Measurements from ENCODE around the gene PAQR5.

The PAQR5 gene

GRCh38 chr15:69303337-69304181 is 4.8 kb downstream of the PAQR5 start:
- no peak for TF ChIP-seq POLR2A (IDR thresholded peaks at IDR 0.05; ENCODE audit: extremely low read depth, insufficient read length)
- peak; percentile 32 for TF ChIP-seq CTCF (IDR thresholded peaks at IDR 0.05; ENCODE audit: low read depth, low read length)
- H3K4me3 ChIP-seq (ENCODE audit: low read depth, low read length), result no peak overlapping the region
- peak; percentile 30 for DNase-seq (ENCODE audit: low read depth)

GRCh38 chr15:69304182-69304545 is 5.5 kb downstream of the PAQR5 start:
- no peak for TF ChIP-seq MAX (IDR thresholded peaks at IDR 0.05; ENCODE audit: low read depth, low read length)
- TF ChIP-seq CTCF (IDR thresholded peaks at IDR 0.05; ENCODE audit: low read depth, low read length), result no peak
- TF ChIP-seq MYC (IDR thresholded peaks at IDR 0.05; ENCODE audit: low read depth, low read length), result no peak
- no peak for TF ChIP-seq POLR2A (IDR thresholded peaks at IDR 0.05; ENCODE audit: extremely low read depth, insufficient read length)
- peak; percentile 72 for DNase-seq (ENCODE audit: low read depth)
- H3K4me3 ChIP-seq (ENCODE audit: low read depth, low read length), result no peak overlapping the region

- no peak for TF ChIP-seq POLR2A (IDR thresholded peaks at IDR 0.05; ENCODE audit: extremely low read depth, insufficient read length)
- peak; percentile 17; the same call in 1 of the 2 replicates for TF ChIP-seq MYC (IDR thresholded peaks at IDR 0.05; ENCODE audit: low read depth, low read length)
- TF ChIP-seq MAX (IDR thresholded peaks at IDR 0.05; ENCODE audit: low read depth, low read length), result no peak; the same call in 1 of the 2 replicates
- no peak for TF ChIP-seq CTCF (IDR thresholded peaks at IDR 0.05; ENCODE audit: low read depth, low read length)
- DNase-seq (ENCODE audit: low read depth), result peak; percentile 86
- H3K4me3 ChIP-seq (ENCODE audit: low read depth, low read length), result no peak overlapping the region
These were observed 6.7 kb downstream of the PAQR5 start for GRCh38 chr15:69305204-69305931.

- no peak for DNase-seq (ENCODE audit: low read depth)
- no peak for TF ChIP-seq MYC (IDR thresholded peaks at IDR 0.05; ENCODE audit: low read depth, low read length)
- TF ChIP-seq MAX (IDR thresholded peaks at IDR 0.05; ENCODE audit: low read depth, low read length), result no peak
- no peak for TF ChIP-seq POLR2A (IDR thresholded peaks at IDR 0.05; ENCODE audit: extremely low read depth, insufficient read length)
- TF ChIP-seq CTCF (IDR thresholded peaks at IDR 0.05; ENCODE audit: low read depth, low read length), result no peak
- H3K4me3 ChIP-seq (ENCODE audit: low read depth, low read length), result no peak overlapping the region
These were observed 7.3 kb downstream of the PAQR5 start for GRCh38 chr15:69305933-69306568.

GRCh38 chr15:69307939-69308338 is 9.2 kb downstream of the PAQR5 start:
- no peak for TF ChIP-seq POLR2A (IDR thresholded peaks at IDR 0.05; ENCODE audit: extremely low read depth, insufficient read length)
- TF ChIP-seq MAX (IDR thresholded peaks at IDR 0.05; ENCODE audit: low read depth, low read length), result no peak
- no peak for TF ChIP-seq MYC (IDR thresholded peaks at IDR 0.05; ENCODE audit: low read depth, low read length)
- no peak for TF ChIP-seq CTCF (IDR thresholded peaks at IDR 0.05; ENCODE audit: low read depth, low read length)
- DNase-seq (ENCODE audit: low read depth), result no peak
- H3K4me3 ChIP-seq (ENCODE audit: low read depth, low read length), result no peak overlapping the region

Data from NB4 (cell line).